Endothelial cell of umbilical vein (primary cell): ENCODE data around the gene LONRF2.

Source experiments
- CTCF ChIP-seq, 2 donors: IDR thresholded peaks; 1 replicate in 1 of 2; 2 replicates in 1 of 2; pipeline ENCODE4 v1.5.1; 2011; ENCODE audit warnings: low read length in 2 of 2, mild to moderate bottlenecking in 2 of 2, moderate library complexity in 2 of 2, control low read depth in 1 of 2, inconsistent platforms in 1 of 2, low read depth in 1 of 2; ENCODE audit not compliant: insufficient read depth in 1 of 2; ENCODE audit errors: extremely low read depth in 1 of 2
- EZH2 ChIP-seq: IDR thresholded peaks from 2 replicates; pipeline ENCODE4 v1.6.1; 2012; ENCODE audit warnings: borderline replicate concordance, low read depth, mild to moderate bottlenecking, moderate library complexity, low read length, inconsistent platforms; ENCODE audit not compliant: severe bottlenecking
- MAX ChIP-seq: IDR thresholded peaks from 2 replicates; pipeline ENCODE4 v1.6.1; 2011; ENCODE audit not compliant: insufficient read depth, insufficient read length
- MYC ChIP-seq: IDR thresholded peaks from one replicate; pipeline ENCODE4 v1.6.1; 2011; ENCODE audit warnings: mild to moderate bottlenecking, low read depth, low read length
- POLR2A ChIP-seq: IDR thresholded peaks from 2 replicates; pipeline ENCODE4 v1.6.1; 2012; ENCODE audit warnings: low read depth, mild to moderate bottlenecking, control low read depth, low read length
- POLR2AphosphoS5 ChIP-seq: IDR thresholded peaks from 2 replicates; pipeline ENCODE4 v1.6.1; 2012; ENCODE audit warnings: low read depth, mild to moderate bottlenecking, control low read depth, low read length, moderate library complexity; ENCODE audit not compliant: insufficient read depth

GRCh38 chr2:100235098-100235497 lies 87.2 kb downstream of the LONRF2 start:
- TF ChIP-seq CTCF (IDR thresholded peaks at IDR 0.05; ENCODE audit: extremely low read depth in 1 of 2, insufficient read depth in 1 of 2, low read depth in 1 of 2, low read length in 2 of 2) (no peak), MAX (no peak), POLR2A (no peak), MYC (no peak), POLR2AphosphoS5 (no peak), EZH2 (no peak)
